K562 (cell line): ENCODE data around the gene LCN12. TPM values are rescaled to one million over a fixed set of nuclear protein-coding genes. Genes with fewer than 3 reads are reported as not detected.

ENCODE experiments used
- CTCF ChIP-seq, 3 experiments: IDR thresholded peaks in 2 of 3; conservative IDR thresholded peaks in 1 of 3; 2 replicates each; pipeline ENCODE4 v1.5.1; 2011 to 2012; ENCODE audit warnings: low read length in 3 of 3, mild to moderate bottlenecking in 3 of 3, control low read depth in 2 of 3, improper control_type of control experiment in 1 of 3, inconsistent platforms in 1 of 3, low read depth in 1 of 3, mixed read lengths in 1 of 3, moderate library complexity in 1 of 3; ENCODE audit not compliant: insufficient read depth in 2 of 3
- DIDO1 ChIP-seq: fragments of 450-650 bp; IDR thresholded peaks from 2 replicates; pipeline ENCODE4 v1.6.1; 2016; ENCODE audit warnings: low read depth, missing biosample characterization, missing genetic modification characterization
- ETV6 ChIP-seq, 3 experiments: fragments of 150-350 bp in 1 of 3; sonication (generic) in 1 of 3; formaldehyde crosslinking in 1 of 3; IDR thresholded peaks; 2 replicates each; pipeline versions ENCODE4 v1.6.1 to v1.8.0; 2014 to 2022; ENCODE audit warnings: borderline replicate concordance in 2 of 3, low read depth in 2 of 3, antibody characterized with exemption in 1 of 3, low read length in 1 of 3, mild to moderate bottlenecking in 1 of 3, missing genetic modification reagents in 1 of 3
- FOXK1 ChIP-seq: sonication (generic); formaldehyde crosslinking; IDR thresholded peaks from 2 replicates; pipeline ENCODE4 v1.8.0; 2022; ENCODE audit warnings: missing genetic modification reagents, mild to moderate bottlenecking, borderline replicate concordance
- MNT ChIP-seq, 2 experiments: fragments of 450-650 bp; conservative IDR thresholded peaks; 2 replicates each; pipeline ENCODE4 v1.6.1; 2017; ENCODE audit warnings: mild to moderate bottlenecking in 2 of 2, moderate library complexity in 2 of 2
- POLR2A ChIP-seq: fragments of 450-650 bp; conservative IDR thresholded peaks from 2 replicates; pipeline ENCODE4 v1.6.1; 2016
- RBFOX2 ChIP-seq: fragments of 200-400 bp; formaldehyde crosslinking; IDR thresholded peaks from 2 replicates; pipeline ENCODE4 v1.6.1; 2017; ENCODE audit warnings: low read depth, mild to moderate bottlenecking, low read length, moderate library complexity
- TRIM24 ChIP-seq, 2 experiments: fragments of 450-650 bp; IDR thresholded peaks; 2 replicates each; pipeline ENCODE4 v1.6.1; 2016
- WHSC1 ChIP-seq: IDR thresholded peaks from one replicate; pipeline ENCODE4 v1.6.1; 2012; ENCODE audit warnings: low read length, control low read depth, inconsistent platforms
- YY1 ChIP-seq, 3 experiments: IDR thresholded peaks; 2 replicates each; pipeline ENCODE4 v1.6.1; 2011; ENCODE audit warnings: low read length in 2 of 3, mild to moderate bottlenecking in 2 of 3, moderate library complexity in 2 of 3, borderline replicate concordance in 1 of 3, control low read depth in 1 of 3, low read depth in 1 of 3; ENCODE audit not compliant: insufficient read depth in 3 of 3, insufficient replicate concordance in 2 of 3, control insufficient read depth in 1 of 3, insufficient read length in 1 of 3; ENCODE audit errors: extremely low read depth in 1 of 3
- ZNF124 ChIP-seq: sonication (generic); formaldehyde crosslinking; IDR thresholded peaks from 2 replicates; pipeline ENCODE4 v1.8.1; 2022; ENCODE audit warnings: missing genetic modification reagents
- ZNF175 ChIP-seq: fragments of 200-800 bp; sonication (Bioruptor generic); IDR thresholded peaks from 2 replicates; pipeline ENCODE4 v1.6.1; 2016; ENCODE audit warnings: low read depth, mild to moderate bottlenecking, missing genetic modification characterization, missing compliant biosample characterization
- ZNF253 ChIP-seq: fragments of 250-450 bp; sonication (Bioruptor Pico); conservative IDR thresholded peaks from 2 replicates; pipeline ENCODE4 v1.6.1; 2021; ENCODE audit warnings: mild to moderate bottlenecking
- ZNF586 ChIP-seq: fragments of 450-650 bp; formaldehyde crosslinking; conservative IDR thresholded peaks from 2 replicates; pipeline ENCODE4 v1.4.0; 2020; ENCODE audit warnings: mild to moderate bottlenecking, moderate library complexity
- polyA plus RNA-seq, 8 experiments: library from polyadenylated mRNA; depleted of rRNA in 4 of 8; stranded (reverse) in 5 of 8; unstranded in 3 of 8; fragments of >200 nt; fragmentation: Nextera tagmentation in 2 of 8; fragmentation: Illumina TruSeq in 1 of 8; extraction: Ambion mirVana in 2 of 8; extraction: Trizol in 1 of 8; gene quantifications; 2 replicates each; pipeline versions ENCODE4 v1.2.1 to v1.2.3, GENCODE V29; 2011 to 2014; ENCODE audit warnings: inconsistent platforms in 1 of 8, missing spikeins in 1 of 8
- total RNA-seq, 7 experiments: library from RNA; depleted of rRNA in 6 of 7; stranded (reverse); fragments of >200 nt in 6 of 7; fragmentation: Illumina TruSeq in 2 of 7; extraction: Trizol in 2 of 7; gene quantifications; 2 replicates each; pipeline versions ENCODE4 v1.2.1 to v1.2.3, GENCODE V29; 2011 to 2021; ENCODE audit warnings: low replicate concordance in 1 of 7
- TF ChIP-seq, protein P1 (sequence below): fragments of 250-450 bp; sonication (Bioruptor Pico); IDR thresholded peaks from 2 replicates; pipeline ENCODE4 v1.5.0; 2021
- TF ChIP-seq, protein P2 (sequence below): sonication (generic); formaldehyde crosslinking; IDR thresholded peaks from 2 replicates; pipeline ENCODE4 v1.8.0; 2022; ENCODE audit warnings: mild to moderate bottlenecking, missing genetic modification reagents, borderline replicate concordance

Gene LCN12
- total and polyA plus RNA-seq, 9 of the 15 experiments (the other 6 are each of a cell fraction or from before 2014, with no cell fraction given): 0.05 TPM; not detected in 8

- TF ChIP-seq FOXK1 (CRISPR knock-in tag) (no peak), POLR2A (0 out of 2 replicates have a peak, but pooled peaks have one; percentile 31), ETV6 (IDR thresholded peaks at IDR 0.05; ENCODE audit: borderline replicate concordance in 1 of 2, low read depth in 2 of 2, low read length in 1 of 2) (0 out of 4 replicates have a peak, but pooled peaks of 1 of the 2 experiments have one; percentile 21), ETV6 (CRISPR knock-in tag; IDR thresholded peaks at IDR 0.05; ENCODE audit: borderline replicate concordance) (no peak), MNT (conservative IDR thresholded peaks at IDR 0.05) (peak; percentile 38 to 57; a peak in 2 of 4 replicates), TRIM24 (IDR thresholded peaks at IDR 0.05) (no peak), WHSC1 (no peak), DIDO1 (tag) (no peak), RBFOX2 (peak; percentile 46), YY1 (IDR thresholded peaks at IDR 0.05; ENCODE audit: borderline replicate concordance in 1 of 3, control insufficient read depth in 1 of 3, extremely low read depth in 1 of 3, insufficient read depth in 3 of 3, insufficient read length in 1 of 3, insufficient replicate concordance in 2 of 3, low read depth in 1 of 3, low read length in 2 of 3) (peak in 1 of 3 experiments; percentile 14), CTCF (IDR thresholded peaks at IDR 0.05 in 2 of 3, conservative IDR thresholded peaks at IDR 0.05 in 1 of 3; ENCODE audit: insufficient read depth in 2 of 3, low read depth in 1 of 3, low read length in 3 of 3) (0 out of 6 replicates have a peak, but pooled peaks of 1 of the 3 experiments have one; percentile 4), ZNF124 (CRISPR knock-in tag) (0 out of 2 replicates have a peak, but pooled peaks have one; percentile 20), ZNF586 (CRISPR knock-in tag) (no peak), ZNF253 (CRISPR knock-in tag) (no peak), ZNF175 (no peak)
- TF ChIP-seq, protein P1, sequence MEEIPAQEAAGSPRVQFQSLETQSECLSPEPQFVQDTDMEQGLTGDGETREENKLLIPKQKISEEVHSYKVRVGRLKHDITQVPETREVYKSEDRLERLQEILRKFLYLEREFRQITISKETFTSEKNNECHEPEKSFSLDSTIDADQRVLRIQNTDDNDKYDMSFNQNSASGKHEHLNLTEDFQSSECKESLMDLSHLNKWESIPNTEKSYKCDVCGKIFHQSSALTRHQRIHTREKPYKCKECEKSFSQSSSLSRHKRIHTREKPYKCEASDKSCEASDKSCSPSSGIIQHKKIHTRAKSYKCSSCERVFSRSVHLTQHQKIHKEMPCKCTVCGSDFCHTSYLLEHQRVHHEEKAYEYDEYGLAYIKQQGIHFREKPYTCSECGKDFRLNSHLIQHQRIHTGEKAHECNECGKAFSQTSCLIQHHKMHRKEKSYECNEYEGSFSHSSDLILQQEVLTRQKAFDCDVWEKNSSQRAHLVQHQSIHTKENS (CRISPR knock-in tag): no peak
- TF ChIP-seq, protein P2, sequence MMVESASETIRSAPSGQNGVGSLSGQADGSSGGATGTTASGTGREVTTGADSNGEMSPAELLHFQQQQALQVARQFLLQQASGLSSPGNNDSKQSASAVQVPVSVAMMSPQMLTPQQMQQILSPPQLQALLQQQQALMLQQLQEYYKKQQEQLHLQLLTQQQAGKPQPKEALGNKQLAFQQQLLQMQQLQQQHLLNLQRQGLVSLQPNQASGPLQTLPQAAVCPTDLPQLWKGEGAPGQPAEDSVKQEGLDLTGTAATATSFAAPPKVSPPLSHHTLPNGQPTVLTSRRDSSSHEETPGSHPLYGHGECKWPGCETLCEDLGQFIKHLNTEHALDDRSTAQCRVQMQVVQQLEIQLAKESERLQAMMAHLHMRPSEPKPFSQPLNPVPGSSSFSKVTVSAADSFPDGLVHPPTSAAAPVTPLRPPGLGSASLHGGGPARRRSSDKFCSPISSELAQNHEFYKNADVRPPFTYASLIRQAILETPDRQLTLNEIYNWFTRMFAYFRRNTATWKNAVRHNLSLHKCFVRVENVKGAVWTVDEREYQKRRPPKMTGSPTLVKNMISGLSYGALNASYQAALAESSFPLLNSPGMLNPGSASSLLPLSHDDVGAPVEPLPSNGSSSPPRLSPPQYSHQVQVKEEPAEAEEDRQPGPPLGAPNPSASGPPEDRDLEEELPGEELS (CRISPR knock-in tag): 0 out of 2 replicates have a peak, but pooled peaks have one; percentile 12
Measured at GRCh38 chr9:136943291-136944211, 8.5 kb upstream of the LCN12 start (continued).
